A549 (cell line): ENCODE measurements around the gene GALNT7.

Experiments used
- BHLHE40 ChIP-seq: IDR thresholded peaks from 2 replicates; pipeline ENCODE4 v1.6.1; 2012; ENCODE audit warnings: low read depth, low read length, inconsistent platforms
- HDAC2 ChIP-seq: fragments of 200-600 bp; sonication (generic); IDR thresholded peaks from 2 replicates; pipeline ENCODE4 v1.6.1; 2016
- JUN ChIP-seq, 2 experiments: fragments of >200 bp; sonication (Bioruptor Twin); formaldehyde crosslinking; IDR thresholded peaks; 2 replicates in 1 of 2; 3 replicates in 1 of 2; pipeline ENCODE4 v1.6.1; 2016 to 2017
- MYC ChIP-seq: IDR thresholded peaks from 2 replicates; pipeline ENCODE4 v1.6.1; 2012; ENCODE audit warnings: mild to moderate bottlenecking, inconsistent platforms, low read length, improper control_type of control experiment, borderline replicate concordance
- NR3C1 ChIP-seq: fragments of >200 bp; sonication (Bioruptor Twin); formaldehyde crosslinking; IDR thresholded peaks from 3 replicates; pipeline ENCODE4 v1.6.1; 2017
- TF ChIP-seq, protein P1 (sequence below): fragments of 200-600 bp; sonication (generic); IDR thresholded peaks from 2 replicates; pipeline ENCODE4 v1.6.1; 2016; ENCODE audit warnings: antibody characterized with exemption, mild to moderate bottlenecking, moderate library complexity
- TF ChIP-seq, protein P2 (sequence below): fragments of >200 bp; sonication (Bioruptor Twin); formaldehyde crosslinking; IDR thresholded peaks from 3 replicates; pipeline ENCODE4 v1.5.1; 2016

- TF ChIP-seq, protein P1, sequence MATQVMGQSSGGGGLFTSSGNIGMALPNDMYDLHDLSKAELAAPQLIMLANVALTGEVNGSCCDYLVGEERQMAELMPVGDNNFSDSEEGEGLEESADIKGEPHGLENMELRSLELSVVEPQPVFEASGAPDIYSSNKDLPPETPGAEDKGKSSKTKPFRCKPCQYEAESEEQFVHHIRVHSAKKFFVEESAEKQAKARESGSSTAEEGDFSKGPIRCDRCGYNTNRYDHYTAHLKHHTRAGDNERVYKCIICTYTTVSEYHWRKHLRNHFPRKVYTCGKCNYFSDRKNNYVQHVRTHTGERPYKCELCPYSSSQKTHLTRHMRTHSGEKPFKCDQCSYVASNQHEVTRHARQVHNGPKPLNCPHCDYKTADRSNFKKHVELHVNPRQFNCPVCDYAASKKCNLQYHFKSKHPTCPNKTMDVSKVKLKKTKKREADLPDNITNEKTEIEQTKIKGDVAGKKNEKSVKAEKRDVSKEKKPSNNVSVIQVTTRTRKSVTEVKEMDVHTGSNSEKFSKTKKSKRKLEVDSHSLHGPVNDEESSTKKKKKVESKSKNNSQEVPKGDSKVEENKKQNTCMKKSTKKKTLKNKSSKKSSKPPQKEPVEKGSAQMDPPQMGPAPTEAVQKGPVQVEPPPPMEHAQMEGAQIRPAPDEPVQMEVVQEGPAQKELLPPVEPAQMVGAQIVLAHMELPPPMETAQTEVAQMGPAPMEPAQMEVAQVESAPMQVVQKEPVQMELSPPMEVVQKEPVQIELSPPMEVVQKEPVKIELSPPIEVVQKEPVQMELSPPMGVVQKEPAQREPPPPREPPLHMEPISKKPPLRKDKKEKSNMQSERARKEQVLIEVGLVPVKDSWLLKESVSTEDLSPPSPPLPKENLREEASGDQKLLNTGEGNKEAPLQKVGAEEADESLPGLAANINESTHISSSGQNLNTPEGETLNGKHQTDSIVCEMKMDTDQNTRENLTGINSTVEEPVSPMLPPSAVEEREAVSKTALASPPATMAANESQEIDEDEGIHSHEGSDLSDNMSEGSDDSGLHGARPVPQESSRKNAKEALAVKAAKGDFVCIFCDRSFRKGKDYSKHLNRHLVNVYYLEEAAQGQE: peak; percentile 65
- TF ChIP-seq, protein P2, sequence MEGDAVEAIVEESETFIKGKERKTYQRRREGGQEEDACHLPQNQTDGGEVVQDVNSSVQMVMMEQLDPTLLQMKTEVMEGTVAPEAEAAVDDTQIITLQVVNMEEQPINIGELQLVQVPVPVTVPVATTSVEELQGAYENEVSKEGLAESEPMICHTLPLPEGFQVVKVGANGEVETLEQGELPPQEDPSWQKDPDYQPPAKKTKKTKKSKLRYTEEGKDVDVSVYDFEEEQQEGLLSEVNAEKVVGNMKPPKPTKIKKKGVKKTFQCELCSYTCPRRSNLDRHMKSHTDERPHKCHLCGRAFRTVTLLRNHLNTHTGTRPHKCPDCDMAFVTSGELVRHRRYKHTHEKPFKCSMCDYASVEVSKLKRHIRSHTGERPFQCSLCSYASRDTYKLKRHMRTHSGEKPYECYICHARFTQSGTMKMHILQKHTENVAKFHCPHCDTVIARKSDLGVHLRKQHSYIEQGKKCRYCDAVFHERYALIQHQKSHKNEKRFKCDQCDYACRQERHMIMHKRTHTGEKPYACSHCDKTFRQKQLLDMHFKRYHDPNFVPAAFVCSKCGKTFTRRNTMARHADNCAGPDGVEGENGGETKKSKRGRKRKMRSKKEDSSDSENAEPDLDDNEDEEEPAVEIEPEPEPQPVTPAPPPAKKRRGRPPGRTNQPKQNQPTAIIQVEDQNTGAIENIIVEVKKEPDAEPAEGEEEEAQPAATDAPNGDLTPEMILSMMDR: no peak
- TF ChIP-seq HDAC2: no peak
- peak; percentile 31 to 36; a peak in 2 of 5 replicates for TF ChIP-seq JUN (IDR thresholded peaks at IDR 0.05)
- no peak for TF ChIP-seq BHLHE40
- no peak for TF ChIP-seq MYC
- no peak for TF ChIP-seq NR3C1
These were observed 83.7 kb downstream of the GALNT7 start for GRCh38 chr4:173252024-173252935.
